Right ventricle myocardium inferior (tissue), 1 donor: Measurements from ENCODE around the gene ENOX1. TPM values are rescaled to one million over a fixed set of nuclear protein-coding genes. Genes with fewer than 3 reads are reported as not detected.

Experiments used
- ATAC-seq: fragments of 200-7000 bp; cut with Tn5 transposase; one replicate; pipeline ENCODE4 v1.9.1; 2020; ENCODE audit warnings: mild to moderate bottlenecking, moderate library complexity
- DNase-seq: peaks from one replicate; pipeline ENCODE4 v3.0.0; 2021; ENCODE audit errors: missing footprints
- intact Hi-C: fragments of 100-400 bp; cut with DNase I; formaldehyde crosslinking; loops from one replicate; pipeline ENCODE4 v1.11.0; 2022
- total RNA-seq: library from RNA; stranded (reverse); fragmentation: NEBNext Ultra II Directional; extraction: Animal tissue kit (Norgen Biotek cat#: 25700); gene quantifications from one replicate; pipeline ENCODE4 v1.2.1, GENCODE V29; 2021
- donor health status: DM: no; HTN: yes; CAD: no; lungs with severe emphysema.

The ENOX1 gene
- total RNA-seq, 1 donor from 2014 or later: 6.1 TPM

DNA sequence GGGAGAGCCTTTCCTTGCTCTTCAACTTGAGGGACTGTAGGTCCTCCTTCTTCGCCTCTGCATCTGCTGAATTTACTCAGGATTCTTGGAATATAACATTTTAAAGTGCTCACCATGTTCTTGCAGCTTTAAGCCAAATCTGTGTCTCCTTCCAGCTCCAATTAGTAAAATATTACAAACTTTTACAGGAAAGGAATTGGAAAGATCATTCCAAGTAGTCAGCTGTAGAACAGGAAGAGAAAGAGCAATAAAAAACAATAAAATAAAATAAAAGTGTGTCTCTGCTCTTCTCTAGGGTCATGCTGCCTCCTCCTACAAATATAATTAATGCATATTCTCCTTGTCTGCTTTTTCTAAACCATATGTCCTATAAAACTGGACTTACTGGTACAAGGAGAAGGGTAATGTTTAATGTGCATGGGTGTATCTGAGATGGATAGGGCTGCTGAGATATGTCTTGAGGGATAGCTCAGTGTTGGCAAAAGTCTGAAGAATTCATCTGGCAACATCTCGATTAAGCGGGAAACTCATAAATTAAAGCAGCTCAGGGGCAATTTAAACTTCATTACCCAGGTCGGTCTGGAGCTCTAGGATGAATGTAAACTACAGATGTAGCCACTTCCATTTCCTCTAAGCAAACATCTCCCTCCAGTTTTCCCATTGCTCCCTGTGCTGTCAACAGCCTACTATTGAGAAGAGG lies 25.0 kb downstream of the ENOX1 start:
- ATAC-seq (no peak), DNase-seq (no peak)
- intact Hi-C loops: no loop called here

DNA sequence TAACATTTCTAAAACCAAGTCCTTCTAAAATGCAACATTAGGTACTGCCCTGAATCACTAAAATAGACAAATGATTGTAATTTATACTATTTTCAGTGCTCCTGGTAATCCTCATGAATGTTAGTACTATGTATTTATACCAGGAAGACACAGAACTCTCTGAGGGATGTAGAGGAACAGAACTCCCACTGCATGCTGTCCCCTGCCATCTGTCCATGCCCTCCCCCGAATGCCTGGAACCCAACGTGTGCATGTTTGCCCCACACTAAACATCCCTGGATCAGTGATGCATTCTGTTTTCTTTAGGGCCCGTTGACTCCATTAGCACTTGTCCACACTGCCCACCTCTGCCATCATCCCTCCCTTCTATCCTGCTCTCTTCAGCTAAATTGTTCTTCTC lies 26.5 kb downstream of the ENOX1 start:
- intact Hi-C loops: no loop called here
- DNase-seq (no peak), ATAC-seq (no peak)

DNA sequence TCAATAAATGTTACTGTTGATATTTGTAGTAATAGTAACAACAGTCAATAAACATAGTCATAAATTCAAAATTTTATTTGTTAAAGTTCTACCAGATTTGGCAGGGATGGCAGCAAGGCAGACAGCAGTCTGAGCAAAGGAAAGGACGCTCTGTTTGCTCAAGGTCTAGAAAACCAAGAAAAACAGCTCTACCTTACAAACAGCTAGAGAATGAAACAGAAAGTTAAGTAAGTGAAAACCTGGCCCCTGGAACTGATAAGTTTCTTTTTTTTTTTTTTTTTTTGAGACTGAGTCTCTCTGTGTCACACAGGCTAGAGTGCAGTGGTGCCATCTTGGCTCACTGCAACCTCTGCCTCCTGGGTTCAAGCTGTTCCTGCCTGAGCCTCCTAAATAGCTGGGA lies 27.9 kb downstream of the ENOX1 start:
- DNase-seq (no peak), ATAC-seq (no peak)
- intact Hi-C loops: no loop called here

DNA sequence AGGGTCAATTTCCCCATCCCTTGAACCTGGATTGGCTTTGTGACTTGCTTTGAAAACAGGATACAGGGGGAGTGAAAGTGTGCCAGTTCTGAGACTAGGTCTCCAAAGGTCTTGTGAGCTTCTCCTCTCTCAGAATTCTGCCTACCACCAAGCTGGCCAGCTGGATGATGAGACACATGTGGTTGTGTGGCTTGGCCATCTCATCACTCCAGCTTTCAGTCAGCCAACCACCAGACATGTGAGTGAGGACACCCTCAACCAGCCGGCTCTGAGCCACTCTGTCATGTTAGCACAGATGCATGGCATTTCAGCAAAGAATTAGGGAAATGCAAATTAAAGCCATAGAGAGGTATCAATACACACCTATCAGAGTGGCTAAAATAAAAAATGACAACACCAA lies 29.5 kb downstream of the ENOX1 start:
- no peak for DNase-seq
- intact Hi-C loops: no loop called here
- no peak for ATAC-seq

DNA sequence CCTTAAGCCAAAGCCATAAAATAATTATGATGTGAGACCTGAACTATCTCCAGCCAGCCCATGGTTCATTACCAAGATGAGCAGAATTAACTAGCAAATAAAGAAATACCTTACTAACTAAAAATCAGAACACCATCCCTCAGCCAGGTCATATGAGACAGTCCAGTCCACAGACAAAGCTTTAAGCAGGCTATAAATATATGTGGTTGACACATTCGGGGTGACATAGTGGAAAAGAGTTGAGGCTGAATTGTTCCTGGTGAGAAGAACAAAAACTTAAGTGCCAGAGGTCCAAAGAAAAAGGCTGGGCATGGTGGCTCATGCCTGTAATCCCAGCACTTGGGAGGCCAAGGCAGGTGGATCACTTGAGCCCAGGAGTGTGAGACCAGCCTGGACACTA lies 30.9 kb downstream of the ENOX1 start:
- DNase-seq (no peak), ATAC-seq (no peak)
- intact Hi-C loops: no loop called here

DNA sequence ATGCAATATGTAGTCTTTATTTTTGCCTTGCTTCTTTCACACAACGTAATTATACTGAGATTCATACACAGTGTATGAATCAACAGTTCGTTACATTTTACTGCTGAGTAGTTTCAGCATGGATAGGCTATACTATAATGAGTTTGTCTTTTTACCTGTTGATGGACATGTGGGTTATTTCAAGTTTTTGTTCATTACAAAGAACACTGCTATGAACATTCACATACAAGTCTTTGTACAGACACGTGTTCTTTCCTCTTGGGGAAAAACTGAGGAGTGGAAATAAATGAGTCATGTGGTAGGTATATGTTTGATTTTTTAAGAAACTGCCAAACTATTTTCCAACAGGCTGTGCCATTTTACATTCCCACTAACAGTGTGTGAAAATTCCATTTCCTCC lies 35.1 kb downstream of the ENOX1 start:
- no peak for ATAC-seq
- DNase-seq: no peak
- intact Hi-C loops: no loop called here

DNA sequence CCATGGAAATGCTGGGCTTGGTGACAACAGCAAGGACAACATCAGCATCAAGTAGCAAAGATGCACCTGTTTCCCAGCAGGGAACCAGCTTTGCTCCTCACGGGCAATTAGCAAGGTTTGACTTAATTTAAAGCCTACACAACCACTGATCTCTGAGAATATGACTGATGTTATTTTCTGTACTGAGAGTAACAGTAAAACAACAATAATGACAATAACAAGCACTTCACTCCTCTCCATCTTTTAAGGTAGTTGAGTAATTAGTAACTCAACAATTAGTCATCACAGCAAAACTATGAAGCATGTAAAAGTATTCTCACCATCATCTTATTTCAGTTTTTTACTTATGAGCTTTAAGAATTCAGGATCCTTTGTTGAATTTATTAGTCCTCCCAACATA lies 37.3 kb downstream of the ENOX1 start:
- DNase-seq: no peak
- intact Hi-C loops: no loop called here
- no peak for ATAC-seq

DNA sequence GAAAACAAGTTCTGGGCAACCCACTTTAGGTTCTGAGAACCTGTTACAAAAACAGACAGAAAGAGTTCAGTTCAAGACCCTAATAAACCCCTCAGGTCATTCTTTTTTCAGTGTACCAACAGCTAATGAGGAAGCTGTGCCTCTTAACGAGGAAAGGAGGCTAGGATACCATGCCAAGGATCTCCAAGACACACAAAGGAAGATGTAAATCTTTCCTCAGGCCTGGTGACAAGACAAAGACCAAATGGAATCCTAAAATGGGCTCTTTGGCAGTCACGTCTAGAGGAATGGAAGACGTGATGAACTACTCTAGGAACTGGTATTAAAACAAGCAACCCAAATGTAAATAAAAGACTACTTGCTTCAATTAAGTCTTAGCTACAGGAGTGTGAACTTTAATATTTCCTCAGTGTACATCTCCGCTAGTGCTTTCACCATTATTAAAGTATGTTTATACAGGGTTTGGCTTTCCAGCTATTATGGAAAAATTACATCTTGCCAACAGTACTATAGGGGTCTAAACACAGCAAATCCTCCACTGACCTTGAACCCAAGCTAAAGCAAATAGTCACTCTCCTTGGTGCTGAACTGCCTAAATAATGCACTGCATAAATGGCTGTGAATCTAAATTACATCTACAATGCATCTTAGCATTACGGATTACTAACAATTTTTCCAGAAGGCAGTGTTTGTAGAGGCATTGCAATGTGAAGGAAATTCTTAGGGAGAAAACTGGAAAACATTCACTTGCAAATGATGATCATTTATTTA lies 42.3 kb downstream of the ENOX1 start:
- intact Hi-C loops: no loop called here
- ATAC-seq (no peak), DNase-seq (no peak)

DNA sequence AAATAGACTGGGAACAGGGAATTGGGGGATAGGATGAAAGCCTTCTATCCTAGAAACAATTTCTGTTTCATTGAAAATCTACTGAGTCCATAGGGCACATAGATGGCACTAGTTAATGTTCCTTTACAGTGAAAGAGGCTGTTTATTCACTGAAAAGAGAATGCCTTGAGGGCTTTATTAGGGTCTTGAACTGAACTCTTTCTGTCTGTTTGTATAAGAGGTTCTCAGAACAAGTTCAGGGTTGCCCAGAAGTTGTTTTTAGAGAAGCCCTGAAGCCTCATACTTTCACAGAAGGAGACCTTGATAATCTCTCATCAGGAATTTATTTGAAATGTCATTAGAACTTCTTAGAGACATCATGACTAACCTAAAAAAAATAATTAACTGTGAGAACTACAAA lies 43.9 kb downstream of the ENOX1 start:
- intact Hi-C loops: no loop called here
- DNase-seq (no peak), ATAC-seq (no peak)

DNA sequence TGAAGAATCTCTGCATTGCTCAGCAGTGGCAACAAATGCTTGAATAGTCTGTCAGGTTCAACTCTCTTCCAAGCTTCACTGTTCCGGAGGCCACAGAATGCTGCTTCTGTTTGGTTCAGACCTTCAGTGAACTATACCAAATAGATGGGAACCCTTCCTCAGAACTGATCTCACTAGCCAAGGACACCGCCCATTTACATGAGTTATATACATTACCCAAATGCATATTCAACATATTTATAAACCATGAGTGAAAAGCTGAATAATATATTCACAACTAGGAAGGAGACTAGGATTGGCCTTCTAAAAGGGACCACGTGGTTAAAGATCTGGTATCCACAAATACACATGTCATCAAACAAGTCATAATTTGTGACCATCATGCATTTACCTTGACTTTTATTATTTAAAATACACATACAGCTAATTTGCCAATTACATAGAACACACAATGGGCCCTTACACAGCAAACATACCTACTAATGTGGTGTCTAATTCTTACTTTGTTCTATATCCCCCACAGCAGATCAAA lies 49.3 kb downstream of the ENOX1 start:
- no peak for ATAC-seq
- intact Hi-C loops: no loop called here
- DNase-seq: no peak

DNA sequence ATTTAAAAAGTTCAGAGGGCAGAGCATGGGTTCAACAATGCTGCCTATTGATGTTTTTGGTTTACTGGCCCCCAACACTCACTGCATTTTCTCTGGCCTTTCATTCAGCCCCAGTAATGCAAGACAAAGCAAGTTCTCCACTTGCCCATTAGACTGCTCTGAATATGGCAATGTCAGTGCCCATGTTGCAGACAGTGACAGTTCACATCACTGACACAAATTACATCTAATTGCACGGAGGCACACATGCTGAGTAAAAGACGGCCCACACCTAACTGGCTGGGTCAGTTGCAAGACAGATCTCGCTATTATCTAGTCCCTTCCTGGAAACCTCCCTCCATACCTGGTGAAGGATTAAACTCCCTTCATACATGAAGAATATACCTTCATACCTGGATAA lies 54.0 kb downstream of the ENOX1 start:
- DNase-seq (no peak), ATAC-seq (no peak)
- intact Hi-C loops: no loop called here

DNA sequence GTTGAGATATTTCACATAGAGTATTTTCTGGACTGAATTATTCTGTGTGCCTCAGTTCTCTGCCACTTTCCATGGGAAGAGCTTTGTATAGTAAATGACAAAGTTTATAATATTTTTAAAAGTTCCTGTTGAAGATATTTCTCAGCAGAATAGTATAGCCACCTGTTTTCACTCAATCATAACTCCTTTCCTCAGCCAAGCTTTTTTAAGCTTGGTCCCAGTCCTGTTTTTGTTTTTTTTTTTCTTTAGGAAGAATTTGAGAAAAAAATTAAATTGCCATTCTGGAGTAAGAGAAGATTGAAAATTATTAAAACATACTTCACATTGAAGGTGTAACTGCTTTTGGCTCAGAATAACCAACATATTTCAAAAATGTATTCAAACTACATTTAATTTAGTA lies 55.5 kb downstream of the ENOX1 start:
- ATAC-seq (no peak), DNase-seq (no peak)
- intact Hi-C loops: no loop called here

DNA sequence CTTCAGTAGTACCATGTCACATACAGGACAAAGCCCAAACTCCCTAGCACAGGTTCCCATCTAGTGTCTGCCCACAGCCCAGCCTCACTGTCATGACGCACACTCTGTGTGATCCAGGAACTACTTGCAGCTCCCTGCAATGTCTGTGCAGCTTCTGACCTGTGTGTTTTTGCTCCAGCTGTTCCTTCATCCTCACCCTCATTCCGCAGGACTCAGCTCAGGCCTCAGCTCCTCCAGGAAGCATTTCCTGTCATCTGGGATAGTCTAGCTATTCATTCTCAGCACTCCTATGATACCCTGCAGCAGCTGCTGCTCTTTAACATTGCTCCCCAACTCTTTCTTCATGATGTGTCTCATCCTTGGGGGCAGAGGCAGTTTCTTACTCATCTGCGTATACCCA lies 56.1 kb downstream of the ENOX1 start:
- ATAC-seq (peak; percentile 50), DNase-seq (no peak)
- intact Hi-C loops: no loop called here

DNA sequence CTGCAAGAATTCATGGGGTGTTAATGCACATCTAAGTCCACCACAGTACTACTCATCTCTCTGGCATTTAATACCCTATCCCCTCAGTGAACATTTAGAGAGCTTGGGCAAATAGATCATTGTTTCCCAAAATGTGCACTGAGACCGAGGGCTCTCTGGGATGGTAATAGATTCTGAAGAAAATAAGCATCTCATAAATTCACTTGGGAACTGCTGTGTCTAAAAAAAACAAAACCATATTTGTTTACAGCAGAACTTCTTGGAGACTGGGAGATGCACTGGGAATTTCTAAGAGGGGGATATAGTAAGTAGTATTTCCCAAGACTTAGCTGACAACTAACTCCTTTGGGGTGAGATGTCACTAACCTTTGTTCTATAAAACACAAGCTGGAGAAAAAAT lies 58.4 kb downstream of the ENOX1 start:
- no peak for ATAC-seq
- DNase-seq: no peak
- intact Hi-C loops: no loop called here

DNA sequence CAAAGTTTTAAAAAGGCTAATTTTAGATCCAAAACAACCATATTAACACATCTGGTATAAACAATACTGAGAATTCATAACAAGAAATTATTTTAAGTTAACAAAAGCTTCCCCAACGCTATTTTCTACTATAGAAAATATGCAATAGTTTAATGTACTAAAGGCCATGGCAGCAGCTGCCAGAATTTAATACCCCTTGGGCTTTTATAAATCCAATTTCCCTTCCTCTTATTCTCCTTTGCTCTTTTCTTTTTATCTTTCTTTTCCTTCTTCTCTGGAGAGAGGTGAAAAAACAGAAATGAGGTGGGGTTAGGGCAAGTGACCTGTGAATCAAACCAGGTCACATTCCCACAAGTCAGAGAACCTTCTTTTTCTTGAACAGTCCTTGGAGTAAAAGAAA lies 58.9 kb downstream of the ENOX1 start:
- intact Hi-C loops: no loop called here
- DNase-seq: no peak
- ATAC-seq: no peak

DNA sequence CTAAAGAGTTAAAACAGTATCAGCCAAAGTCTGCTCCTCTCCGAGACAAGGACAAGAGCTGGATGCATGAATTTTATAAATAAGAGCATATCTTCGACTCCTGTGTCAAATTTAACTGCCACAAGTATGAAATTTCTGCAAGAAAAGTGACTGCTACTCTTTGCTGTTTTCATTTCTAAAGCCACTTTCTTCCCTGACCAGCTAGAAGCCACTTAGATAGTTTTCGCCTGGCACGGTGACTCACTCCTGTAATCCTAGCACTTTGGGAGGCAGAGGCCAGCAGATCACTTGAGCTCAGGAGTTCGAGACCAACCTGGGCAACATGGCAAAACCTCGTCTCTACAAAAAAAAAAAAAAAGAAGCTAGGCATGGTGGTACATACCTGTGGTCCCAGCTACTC lies 61.3 kb downstream of the ENOX1 start:
- intact Hi-C loops: no loop called here
- ATAC-seq (no peak), DNase-seq (no peak)

DNA sequence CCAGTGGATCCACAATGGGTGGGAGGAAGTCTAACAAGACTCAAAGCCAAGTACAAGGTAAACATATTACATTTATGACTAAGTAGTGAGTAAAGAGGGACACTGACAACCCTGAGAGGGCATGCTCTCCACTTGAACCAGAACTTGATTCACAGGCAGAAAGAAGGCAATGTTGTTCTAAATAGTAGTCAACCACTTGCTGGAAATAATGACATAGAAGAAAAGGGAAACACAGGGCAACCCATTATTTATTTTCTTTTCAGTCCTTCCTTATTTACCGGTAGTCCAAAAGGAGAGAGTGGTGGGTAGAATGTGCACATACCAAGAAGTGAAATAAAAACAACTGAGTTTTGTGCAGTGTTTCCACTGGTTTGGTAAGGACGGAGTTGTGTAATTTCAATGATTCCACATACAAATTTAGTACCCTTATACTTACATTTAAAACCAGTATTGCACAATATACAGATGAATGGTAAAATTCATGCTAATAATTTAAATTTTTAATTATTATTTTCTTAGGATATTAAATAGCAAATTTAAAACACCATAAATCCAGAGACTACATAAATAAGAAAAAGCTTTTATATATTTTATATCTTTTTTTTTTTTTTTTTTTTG lies 65.9 kb downstream of the ENOX1 start:
- no peak for DNase-seq
- ATAC-seq: no peak
- intact Hi-C loops: no loop called here

DNA sequence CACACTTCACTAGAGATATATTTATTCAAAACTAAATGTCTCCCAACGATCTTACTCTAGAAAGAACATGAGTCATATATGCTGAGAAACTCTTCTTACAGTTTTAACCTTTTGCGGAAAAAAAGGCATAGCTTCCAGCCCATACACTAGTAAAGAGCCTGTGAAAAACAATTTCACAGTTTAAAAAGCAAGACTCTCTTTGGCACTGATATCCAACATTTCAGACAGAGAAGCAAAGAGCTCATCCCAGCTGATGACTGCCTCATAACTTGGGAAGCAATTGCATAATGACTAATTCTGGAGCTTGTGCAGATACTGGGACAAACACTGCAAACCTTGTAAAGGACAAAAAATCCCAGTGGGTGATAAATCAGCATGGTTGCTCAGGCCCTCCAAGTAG lies 88.0 kb downstream of the ENOX1 start:
- intact Hi-C loops: no loop called here
- DNase-seq (no peak), ATAC-seq (peak; percentile 79)

DNA sequence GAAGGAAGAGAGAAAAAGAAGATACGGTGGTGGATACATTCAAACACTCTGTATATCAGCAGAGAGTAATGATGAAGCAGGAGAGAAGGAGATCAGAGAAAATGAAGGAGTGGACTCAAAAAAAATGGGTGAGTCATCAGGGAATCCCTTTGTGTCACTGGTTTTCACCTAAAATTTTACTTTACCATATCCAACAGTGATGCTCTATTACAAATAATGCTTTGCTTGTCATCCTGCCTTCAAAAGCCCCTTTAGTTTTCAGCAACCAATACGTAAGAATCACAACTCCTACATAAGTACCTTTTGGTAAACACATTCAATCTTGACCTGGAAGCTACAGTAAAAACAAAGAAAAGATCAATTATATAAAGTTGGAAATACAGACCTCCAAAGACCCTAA lies 88.8 kb downstream of the ENOX1 start:
- ATAC-seq (no peak), DNase-seq (no peak)
- intact Hi-C loops: no loop called here

DNA sequence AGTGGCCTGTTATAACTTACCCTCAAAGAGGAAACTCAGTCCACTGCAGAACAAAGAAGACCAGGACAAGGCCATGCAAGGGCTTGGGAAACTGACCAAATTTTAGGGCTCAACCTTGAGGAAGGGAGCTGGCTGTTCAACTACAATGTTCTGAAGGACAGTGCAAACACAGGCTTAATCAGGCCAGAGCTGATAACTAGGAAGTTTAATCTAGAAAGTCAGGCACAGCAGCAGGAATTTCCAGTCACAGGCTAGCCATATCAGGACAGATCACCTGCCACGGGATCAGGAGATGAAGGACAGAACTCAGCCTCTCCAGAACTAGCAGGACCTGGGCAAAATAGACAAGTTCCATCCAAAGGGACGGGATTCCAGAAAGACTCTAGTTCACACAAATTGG lies 89.4 kb downstream of the ENOX1 start:
- peak; percentile 30 for ATAC-seq
- DNase-seq: no peak
- intact Hi-C loops: no loop called here
